ENCODE measurements around the gene CCNL2. TPM values are rescaled to one million over a fixed set of nuclear protein-coding genes. Genes with fewer than 3 reads are reported as not detected.
"Not testable (repeated sequence)": the region's sequence is repeated elsewhere in the genome, so short reads cannot be mapped to it uniquely, and the experiment has no call there.

Gene CCNL2
- total RNA-seq, 1 donor from 2014 or later, result 319 TPM

- peak overlapping the region; percentile 10 for H3K27ac ChIP-seq
- H3K4me3 ChIP-seq; H3K27me3 ChIP-seq; H3K36me3 ChIP-seq; DNase-seq (ENCODE audit: extremely low spot score in 2 of 2); H3K9me3 ChIP-seq; intact Hi-C loops (cut with DNase I): not testable (repeated sequence)
- peaks cover 40% of the 10 kb centered on the region for H3K4me1 ChIP-seq
- peak in 1 of 2 donors; percentile 13 for TF ChIP-seq POLR2AphosphoS5 (IDR thresholded peaks at IDR 0.05; ENCODE audit: insufficient read depth in 1 of 2, low read depth in 1 of 2)
These were observed 18.8 kb upstream of the CCNL2 start for GRCh38 chr1:1417825-1418463.

GRCh38 chr1:1417396-1417795 lies 18.3 kb upstream of the CCNL2 start:
- H3K9me3 ChIP-seq; H3K36me3 ChIP-seq; H3K4me3 ChIP-seq; DNase-seq (ENCODE audit: extremely low spot score in 2 of 2); H3K27me3 ChIP-seq; intact Hi-C loops (cut with DNase I); H3K27ac ChIP-seq: not testable (repeated sequence)
- H3K4me1 ChIP-seq, result peaks cover 36% of the 10 kb centered on the region

GRCh38 chr1:1415751-1416150 lies 16.6 kb upstream of the CCNL2 start:
- peaks cover 19% of the 10 kb centered on the region for H3K4me1 ChIP-seq
- intact Hi-C loops (cut with DNase I), result no loop called here
- H3K9me3 ChIP-seq, result no peaks in the 10 kb centered on the region
- H3K4me3 ChIP-seq, result no peak overlapping the region
- H3K27me3 ChIP-seq, result no peaks in the 10 kb centered on the region
- no peaks in the 10 kb centered on the region for H3K36me3 ChIP-seq
- H3K27ac ChIP-seq, result no peak overlapping the region
- TF ChIP-seq CTCF (IDR thresholded peaks at IDR 0.05) (no peak), POLR2A (IDR thresholded peaks at IDR 0.05) (no peak), POLR2AphosphoS5 (IDR thresholded peaks at IDR 0.05; ENCODE audit: insufficient read depth in 1 of 2, low read depth in 1 of 2) (no peak)
- no peak for DNase-seq (ENCODE audit: extremely low spot score in 2 of 2)

- H3K27ac ChIP-seq; intact Hi-C loops (cut with DNase I); H3K27me3 ChIP-seq; H3K36me3 ChIP-seq; DNase-seq (ENCODE audit: extremely low spot score in 2 of 2); H3K4me3 ChIP-seq; H3K9me3 ChIP-seq: not testable (repeated sequence)
- H3K4me1 ChIP-seq, result peaks cover 13% of the 10 kb centered on the region
These were observed 13.3 kb upstream of the CCNL2 start for GRCh38 chr1:1412311-1412902.

- H3K27ac ChIP-seq, result no peak overlapping the region
- intact Hi-C loops (cut with DNase I), result no loop called here
- no peaks in the 10 kb centered on the region for H3K9me3 ChIP-seq
- H3K27me3 ChIP-seq, result no peaks in the 10 kb centered on the region
- peaks cover 14% of the 10 kb centered on the region for H3K4me1 ChIP-seq
- no peak overlapping the region for H3K4me3 ChIP-seq
- H3K36me3 ChIP-seq, result no peaks in the 10 kb centered on the region
- no peak for TF ChIP-seq CTCF (IDR thresholded peaks at IDR 0.05)
- TF ChIP-seq POLR2A (IDR thresholded peaks at IDR 0.05), result no peak
- TF ChIP-seq POLR2AphosphoS5 (IDR thresholded peaks at IDR 0.05; ENCODE audit: insufficient read depth in 1 of 2, low read depth in 1 of 2), result no peak
- no peak for DNase-seq (ENCODE audit: extremely low spot score in 2 of 2)
These were observed 12.5 kb upstream of the CCNL2 start for GRCh38 chr1:1411626-1412025.

- H3K27ac ChIP-seq; H3K27me3 ChIP-seq; H3K4me3 ChIP-seq; H3K36me3 ChIP-seq; intact Hi-C loops (cut with DNase I); H3K9me3 ChIP-seq; DNase-seq (ENCODE audit: extremely low spot score in 2 of 2): not testable (repeated sequence)
- peaks cover 28% of the 10 kb centered on the region for H3K4me1 ChIP-seq
These were observed 11.1 kb upstream of the CCNL2 start for GRCh38 chr1:1410238-1410637.

GRCh38 chr1:1407636-1408318 lies 8.6 kb upstream of the CCNL2 start:
- H3K4me3 ChIP-seq, result peak overlapping the region; percentile 73 to 98
- intact Hi-C loops (cut with DNase I), result no loop called here
- peaks cover 32% of the 10 kb centered on the region for H3K4me1 ChIP-seq
- DNase-seq (ENCODE audit: extremely low spot score in 2 of 2), result no peak
- peaks cover 0 to 22% of the 10 kb centered on the region in 2 donors for H3K36me3 ChIP-seq
- H3K27ac ChIP-seq, result peak overlapping the region; percentile 84
- TF ChIP-seq CTCF (IDR thresholded peaks at IDR 0.05) (no peak), POLR2AphosphoS5 (IDR thresholded peaks at IDR 0.05; ENCODE audit: insufficient read depth in 1 of 2, low read depth in 1 of 2) (no peak), POLR2A (IDR thresholded peaks at IDR 0.05) (no peak)
- no peaks in the 10 kb centered on the region for H3K9me3 ChIP-seq
- no peaks in the 10 kb centered on the region for H3K27me3 ChIP-seq

Measured in vagina (tissue), 2 donors.